Measurements from ENCODE around the gene TSPYL6.
"Not testable (repeated sequence)": the region's sequence is repeated elsewhere in the genome, so short reads cannot be mapped to it uniquely, and the experiment has no call there.

Gene TSPYL6

DNA sequence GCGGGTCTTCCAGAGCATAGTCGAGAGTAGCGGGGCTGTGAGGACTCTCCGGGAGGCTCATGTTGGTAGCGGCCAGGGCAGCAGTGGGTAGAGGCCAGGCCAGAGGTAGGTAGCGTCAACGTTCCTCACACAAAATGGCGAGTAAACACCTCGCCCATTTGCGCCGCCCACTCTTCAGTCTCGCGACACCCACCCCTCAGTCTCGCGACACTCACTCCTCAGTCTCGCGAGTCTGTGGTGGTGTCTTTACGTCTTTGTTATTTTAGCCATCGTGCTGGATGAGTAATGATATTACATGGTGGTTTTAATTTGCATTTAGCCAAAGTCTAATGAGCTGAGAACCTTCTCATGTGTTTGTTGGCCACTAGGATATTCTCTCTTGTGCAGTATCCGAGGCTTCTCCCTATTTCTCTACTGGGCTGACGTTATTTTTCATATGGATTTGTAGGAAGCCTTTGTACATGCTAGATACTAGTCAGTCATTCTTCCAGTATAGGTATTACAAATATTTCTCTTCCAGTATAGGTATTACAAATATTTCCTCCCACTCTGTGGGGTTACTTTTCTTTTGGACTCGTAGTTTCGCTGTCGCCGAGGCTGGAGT, at the start of gene TSPYL6:
TSS of gene TSPYL6 (minus strand) at position 139 of the 604 bp plus-strand sequence. CDS start at position 61, 78 bp downstream.
- DNase-seq: no peak

DNA sequence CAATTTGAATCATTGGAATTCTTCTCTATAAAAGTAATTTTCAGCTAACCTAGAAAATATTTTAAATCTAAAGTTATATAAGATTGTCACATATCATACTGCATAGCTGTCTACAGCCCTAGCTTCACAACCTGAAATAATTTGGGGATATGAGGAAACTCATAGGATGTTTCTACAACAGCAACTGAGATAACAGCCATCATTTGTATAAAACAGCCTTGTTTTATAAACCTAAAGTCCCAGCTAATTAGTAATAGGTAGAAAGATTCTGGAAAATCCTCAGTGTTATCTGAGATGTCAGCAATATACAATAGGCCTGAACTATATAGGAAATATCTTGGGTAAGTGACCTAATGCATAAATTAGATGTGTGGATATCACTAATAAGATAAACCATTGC, 47.6 kb upstream of the TSPYL6 start:
- DNase-seq: no peak

DNA sequence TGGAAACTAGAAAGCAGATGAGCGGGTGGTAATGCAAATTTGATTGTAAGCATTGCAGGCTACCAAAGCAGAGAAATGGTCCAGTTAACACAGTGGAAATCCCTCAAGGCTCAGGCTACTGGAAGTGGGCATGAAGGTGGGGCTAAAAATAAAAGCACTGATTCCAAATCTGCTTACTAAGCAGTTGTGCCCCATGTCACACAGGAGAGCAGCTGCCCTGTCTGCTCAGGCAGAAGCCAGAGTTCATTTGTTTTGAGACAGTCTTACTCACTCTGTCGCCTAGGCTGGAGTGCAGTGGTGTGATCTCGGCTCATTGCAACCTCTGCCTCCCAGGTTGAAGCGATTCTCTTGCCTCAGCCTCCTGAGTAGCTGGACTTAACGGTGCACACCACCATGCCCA, 42.5 kb upstream of the TSPYL6 start:
- no peak for DNase-seq

DNA sequence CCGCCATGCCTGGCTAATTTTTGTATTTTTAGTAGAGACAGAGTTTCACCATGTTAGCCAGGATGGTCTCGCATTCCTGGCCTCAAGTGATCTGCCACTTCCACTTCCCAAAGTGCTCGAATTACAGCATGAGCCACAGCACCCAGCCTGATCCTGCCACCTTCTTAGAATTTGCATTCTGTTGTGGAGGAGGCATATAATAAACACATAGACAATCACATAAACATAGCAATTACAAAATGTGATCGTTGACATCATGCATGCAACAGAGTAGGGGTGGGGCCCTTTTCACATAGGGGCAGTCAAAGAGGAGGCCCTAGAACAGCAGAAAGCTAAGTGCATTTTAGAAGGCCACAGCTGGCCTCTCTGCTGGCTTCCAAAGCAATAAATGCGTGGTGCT, 39.9 kb upstream of the TSPYL6 start:
- peak; percentile 44 for DNase-seq

DNA sequence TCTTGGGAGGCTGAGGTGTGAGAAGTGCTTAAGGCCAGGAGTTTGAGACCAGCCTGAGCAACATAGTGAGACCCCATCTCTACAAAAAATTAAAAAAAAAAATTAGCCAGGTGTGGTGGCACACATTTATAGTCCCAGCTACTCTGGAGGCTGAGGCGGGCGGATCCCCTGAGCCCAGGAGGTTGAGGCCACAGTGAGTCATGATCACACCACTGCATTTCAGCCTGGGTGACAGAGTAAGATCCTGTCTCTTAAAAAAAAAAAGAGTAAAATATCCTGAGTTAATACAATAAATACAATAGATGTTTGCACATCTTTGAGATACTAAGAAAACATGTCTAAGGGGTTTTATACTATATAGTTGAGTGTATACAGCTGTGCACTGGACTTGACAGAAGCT, 38.6 kb upstream of the TSPYL6 start:
- DNase-seq: not testable (repeated sequence)

DNA sequence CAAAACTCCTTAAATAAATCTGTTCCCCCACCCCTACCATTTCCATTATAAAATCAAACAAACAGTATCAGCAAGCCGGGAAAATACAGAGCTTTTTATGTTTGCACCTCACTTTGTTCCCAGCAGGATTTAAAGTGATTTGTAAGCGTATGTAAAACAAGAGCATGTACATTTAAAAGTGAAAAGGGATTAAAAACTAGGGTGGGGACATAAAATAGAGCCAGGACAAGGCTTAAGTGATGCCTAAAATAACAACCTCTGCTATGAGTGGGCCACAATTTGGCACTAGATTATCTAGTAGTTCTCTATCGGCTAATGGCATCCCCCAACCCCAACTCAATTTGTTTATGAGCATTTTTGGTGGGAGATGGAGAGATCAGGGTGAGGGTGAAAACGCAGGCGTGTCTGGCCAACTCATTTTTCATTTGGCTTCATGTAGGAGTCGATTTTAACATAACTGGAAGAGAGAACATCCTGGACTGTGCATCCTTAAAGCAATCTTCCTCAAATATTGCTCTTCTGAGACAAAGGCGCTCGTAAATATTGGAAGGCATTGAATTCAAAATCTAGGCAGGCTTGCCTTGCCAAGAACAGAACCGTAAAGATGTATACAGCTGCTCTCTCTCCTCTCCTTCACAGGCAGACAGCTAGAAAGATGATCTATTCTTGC, 34.5 kb upstream of the TSPYL6 start:
- DNase-seq: no peak

DNA sequence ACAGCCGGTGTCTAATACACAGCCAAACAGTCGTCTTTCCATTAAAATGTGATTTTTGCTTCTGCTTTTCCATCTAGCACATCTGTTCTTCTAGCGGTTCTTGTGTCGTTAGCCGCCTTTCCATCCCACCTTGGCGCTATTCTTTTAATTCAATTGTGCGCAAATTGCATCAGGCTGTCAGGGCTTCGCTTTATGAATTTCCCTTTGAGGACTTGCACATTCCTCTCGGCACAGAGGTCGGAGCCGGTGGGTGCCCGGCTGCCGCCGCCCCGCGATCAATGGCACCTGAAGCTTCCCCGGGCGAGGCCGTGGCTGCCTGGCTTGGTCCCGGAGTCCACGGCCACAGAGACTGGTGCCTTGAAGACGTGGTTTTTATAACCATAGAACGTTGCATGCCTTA, 33.9 kb upstream of the TSPYL6 start:
- DNase-seq: no peak

DNA sequence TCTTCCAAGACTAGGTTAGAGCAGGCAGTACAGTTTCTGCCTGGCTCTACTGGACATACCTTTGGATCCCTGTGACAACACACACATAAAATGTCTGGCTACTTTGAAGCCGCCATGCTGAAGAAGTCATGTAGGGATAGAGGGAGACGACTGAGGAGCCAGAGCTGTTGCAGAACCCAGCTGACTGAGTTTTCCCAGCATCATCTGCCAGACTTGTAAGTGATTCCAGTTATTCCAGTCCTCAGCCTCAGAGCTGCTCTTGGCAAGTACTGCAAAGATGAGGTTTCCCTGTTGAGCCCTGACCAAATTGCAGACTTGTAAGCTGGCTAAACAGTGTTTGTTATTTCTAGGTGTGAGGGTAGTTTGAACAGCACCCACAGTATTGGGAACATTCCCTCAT, 31.5 kb upstream of the TSPYL6 start:
- no peak for DNase-seq

DNA sequence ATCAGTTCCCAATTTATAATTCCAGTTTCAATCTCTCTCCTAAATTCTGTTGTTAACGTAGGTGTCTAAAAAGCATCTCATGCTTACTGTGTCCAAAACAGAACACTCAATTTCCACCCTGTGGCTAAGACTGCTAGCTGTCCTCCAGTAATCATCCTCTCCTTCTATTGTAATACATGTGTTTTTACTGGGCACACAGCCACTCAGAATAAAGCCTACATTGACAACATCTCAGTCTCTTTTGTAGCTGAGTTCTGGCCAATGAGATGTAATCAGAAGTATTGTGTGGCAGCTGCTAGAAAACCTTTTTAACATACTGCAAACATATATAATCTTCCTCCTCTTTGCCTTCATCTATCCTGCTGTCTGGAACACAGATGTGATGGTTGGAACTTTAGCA, 29.4 kb upstream of the TSPYL6 start:
- no peak for DNase-seq

DNA sequence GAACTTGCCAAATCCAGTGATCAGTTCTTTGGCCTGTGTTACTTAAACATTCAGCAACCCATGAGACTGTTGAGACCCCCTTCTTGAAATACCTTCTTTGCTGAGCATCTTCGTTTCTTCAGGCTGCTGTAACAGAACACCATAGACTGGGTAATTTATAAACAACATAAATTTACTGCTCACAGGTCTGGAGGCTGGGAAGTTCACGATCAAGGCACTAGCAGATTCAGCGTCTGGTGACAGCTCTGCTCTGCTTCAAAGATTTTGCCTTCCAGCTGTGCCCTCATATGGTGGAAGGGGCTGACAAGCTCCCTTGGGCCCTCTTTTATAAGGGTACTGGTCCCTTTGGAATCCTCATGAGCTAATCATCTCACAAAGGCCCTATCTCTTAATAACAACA, 28.8 kb upstream of the TSPYL6 start:
- no peak for DNase-seq

DNA sequence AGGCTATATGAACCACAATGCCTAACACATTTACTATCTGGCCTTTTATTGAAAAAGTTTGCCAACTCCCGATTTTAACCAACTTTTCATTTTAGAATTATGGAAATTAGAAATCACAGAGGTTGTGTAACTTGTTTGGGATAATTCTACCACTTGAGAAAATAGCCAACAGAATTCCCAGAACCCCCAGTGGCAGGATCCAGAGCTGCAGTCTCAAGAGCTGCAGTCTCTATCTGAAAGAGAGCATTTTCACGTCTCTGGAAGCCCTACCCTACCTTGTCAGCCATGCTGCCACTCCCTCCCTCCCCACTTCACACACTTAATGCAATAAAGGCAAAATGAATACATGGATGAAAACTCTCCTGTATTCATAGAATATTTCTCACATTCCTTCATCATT, 23.4 kb upstream of the TSPYL6 start:
- DNase-seq: no peak

DNA sequence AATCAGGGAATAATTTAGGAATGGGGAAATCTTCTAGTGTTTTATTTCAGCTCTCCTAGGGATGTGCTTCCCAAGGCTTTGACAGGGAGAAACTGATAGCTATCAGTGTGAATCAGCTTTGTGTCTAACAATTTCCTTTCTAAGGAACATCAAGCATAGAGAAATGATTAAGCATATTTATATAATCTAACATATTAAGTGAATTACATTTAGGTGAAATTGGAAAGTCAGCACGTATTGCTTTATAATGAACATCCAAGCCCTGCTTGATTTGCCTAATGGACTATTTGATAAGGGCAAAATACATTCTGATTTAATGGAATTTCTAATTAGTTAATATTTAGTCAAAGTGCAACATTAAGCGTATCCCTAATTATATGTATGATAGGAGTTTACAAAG, 19.5 kb upstream of the TSPYL6 start:
- no peak for DNase-seq

DNA sequence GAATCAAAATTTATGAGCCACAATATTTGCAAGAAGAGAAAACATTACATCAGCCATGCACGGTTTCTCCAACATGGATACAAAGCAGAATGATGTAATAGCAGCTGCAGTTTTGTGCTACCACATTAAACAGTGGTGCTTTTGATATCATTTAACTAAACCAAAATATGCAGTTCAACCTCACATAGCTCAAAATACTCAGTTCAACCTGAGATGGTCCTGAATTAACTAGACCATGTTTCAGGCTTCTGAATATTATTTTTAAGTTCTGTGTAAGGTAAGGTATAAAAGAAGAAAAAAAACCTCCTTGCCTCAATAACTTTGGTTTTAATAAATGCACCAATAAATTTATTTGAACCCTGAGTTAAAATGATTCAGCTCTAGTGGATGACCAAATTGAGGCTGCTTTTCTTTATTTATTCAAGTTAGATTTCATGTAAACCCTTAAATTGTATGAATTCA, 18.8 kb upstream of the TSPYL6 start:
- no peak for DNase-seq

DNA sequence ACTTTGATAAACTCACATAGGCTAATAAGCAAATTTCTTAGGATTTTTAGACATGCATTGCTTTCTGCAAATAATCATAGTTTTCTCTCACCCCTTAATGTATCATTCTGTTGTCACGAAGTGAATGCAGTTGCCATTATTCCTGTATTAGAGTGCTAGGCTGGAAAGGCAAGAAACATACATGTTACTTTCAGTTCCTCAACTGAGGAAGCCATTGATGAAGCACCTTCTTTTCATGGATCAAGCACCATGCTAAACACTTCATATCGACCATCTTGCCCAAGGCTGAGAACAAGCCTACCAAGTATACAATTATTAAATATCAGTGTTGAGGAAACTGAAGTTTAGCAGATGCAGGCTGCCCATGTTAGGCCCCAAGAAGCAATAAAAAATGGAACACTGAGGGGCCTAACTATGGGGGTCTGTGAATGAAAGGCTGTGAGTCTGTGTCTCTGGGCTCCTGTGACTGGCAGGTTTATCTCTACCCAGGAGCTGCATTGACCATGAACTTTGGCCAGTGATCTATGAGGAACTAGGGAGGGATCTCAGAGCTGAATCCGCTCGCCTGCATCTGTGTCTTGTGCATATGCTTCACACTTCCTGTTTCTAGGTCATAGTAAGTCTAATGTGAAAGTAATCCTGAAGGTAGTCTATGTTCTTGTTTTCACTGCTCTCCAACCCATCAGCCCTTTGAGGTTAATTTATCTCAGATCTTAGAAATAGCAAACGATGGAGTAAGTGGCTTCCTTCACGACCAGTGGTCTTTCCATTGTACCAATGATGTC, 16.0 kb upstream of the TSPYL6 start:
- no peak for DNase-seq

DNA sequence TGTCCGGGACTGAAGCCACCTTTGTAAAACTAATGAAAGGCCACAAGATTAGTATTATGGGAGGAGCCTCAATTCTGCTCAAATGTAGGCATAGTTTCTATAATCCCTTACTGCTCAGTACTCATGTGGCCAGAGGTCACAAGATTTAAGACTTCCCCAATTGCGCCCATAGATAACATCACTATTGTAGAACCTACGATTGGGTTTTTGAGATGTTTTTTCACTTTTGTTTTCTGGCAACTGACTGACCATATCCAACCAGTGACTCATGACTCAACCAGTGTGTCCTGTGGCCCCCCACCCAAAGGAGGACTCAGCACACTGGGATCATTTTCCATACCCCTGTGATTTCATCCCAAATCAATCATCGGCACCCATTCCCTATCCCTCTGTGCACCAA, 15.2 kb upstream of the TSPYL6 start:
- DNase-seq: no peak

DNA sequence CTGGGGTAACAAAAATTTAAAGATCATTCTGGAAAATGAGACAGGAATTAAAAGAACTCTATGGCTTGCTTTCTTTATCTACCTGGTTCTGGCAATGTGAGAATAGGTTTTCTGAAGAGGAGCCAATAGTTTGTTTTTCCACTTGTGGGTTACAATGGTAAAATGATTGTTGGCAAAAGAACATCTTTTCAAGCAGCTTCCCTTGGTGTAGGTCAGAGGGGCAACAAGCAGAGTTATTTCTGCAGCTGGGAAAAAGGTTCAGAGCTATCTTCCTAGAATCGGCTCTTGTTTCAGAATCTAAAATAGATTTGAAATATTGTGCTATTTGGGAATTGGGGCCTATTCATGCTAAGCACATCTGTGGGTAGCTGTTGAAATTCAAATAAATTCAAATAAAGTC, 11.5 kb upstream of the TSPYL6 start:
- no peak for DNase-seq

DNA sequence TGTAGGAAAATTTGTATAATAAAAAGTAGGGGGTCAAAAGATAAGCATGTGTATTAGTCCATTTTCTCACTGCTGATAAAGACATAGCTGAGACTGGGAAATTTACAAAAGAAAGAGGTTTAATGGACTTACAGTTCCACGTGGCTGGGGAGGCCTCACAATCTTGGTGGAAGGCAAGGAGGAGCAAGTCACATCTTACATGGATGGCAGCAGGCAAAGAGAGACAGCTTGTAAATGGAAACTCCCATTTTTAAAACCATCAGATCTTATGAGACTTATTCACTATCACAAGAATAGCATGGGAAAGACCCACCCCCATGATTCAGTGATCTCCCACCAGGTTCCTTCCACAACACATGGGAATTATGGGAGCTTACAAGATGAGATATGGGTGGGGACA, 9.1 kb upstream of the TSPYL6 start:
- DNase-seq: not testable (repeated sequence)

DNA sequence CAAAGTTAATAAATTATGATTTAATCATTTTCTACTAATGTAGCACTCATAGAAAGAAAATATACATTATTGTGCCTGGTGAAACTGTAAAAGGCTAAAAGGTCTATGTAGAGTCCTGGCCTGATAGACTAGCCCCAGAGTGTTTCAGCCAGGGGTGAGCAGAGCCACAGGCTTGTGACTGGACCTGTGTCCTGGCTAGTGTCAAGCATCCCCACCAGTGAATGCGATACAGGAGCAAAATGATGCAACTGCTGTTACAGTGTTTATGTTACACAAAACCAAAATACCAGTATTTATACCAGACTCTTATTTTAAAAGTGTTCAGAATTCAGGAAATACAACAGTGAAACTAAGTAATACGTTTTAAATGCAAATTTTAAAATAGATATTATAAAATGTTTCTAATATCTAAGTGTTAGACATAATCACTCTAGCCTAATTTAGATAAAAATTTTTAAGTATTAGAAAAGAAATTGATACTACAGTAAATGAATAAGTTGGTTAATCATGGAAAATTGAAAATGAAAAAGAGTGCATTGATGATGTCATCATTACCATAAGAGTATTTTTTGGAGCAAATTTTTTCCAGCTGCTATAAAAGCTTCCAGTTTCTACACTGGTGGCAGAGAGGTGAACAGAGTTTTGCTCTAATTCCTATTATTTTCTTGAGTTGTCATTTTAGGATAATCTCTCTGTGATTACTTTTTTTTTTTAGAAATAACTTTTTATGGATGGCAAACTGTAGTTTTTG, 6.2 kb upstream of the TSPYL6 start:
- no peak for DNase-seq

DNA sequence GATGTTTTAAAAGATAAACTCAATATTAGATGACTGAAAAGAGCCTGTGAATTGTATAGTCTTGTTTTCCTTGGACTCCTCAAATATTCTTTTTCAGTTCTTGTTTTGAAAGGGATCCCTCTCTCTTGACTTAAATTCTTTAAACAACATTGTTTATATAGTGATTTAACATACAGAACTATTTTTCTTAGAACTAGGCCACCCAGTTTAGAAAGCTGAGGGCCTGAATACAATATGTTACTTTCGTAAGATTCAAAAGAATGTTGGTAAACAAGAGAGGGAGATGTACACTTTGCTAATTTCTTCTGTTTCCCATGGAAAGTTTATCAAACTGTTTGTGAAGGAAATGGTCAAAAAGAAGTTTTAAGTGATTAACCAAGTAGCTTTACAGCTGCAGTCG, 5.5 kb upstream of the TSPYL6 start:
- no peak for DNase-seq

DNA sequence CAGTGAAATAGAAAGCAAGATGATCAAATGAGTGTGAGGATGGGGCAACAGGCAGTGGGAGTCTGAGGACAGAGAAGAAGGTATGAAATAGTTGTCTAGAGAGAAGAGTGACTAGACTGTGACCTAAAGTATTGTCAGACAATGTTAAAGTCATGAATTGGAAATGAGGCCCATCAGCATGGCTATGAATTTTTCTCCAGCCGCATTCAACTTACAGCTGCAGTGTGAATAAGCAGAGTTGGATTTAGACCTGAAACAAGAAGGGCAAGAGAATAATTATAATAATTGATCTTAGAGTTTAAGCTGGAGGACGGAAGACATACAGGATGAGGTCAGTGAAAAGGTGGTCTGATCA, 4.2 kb upstream of the TSPYL6 start:
- no peak for DNase-seq

DNA sequence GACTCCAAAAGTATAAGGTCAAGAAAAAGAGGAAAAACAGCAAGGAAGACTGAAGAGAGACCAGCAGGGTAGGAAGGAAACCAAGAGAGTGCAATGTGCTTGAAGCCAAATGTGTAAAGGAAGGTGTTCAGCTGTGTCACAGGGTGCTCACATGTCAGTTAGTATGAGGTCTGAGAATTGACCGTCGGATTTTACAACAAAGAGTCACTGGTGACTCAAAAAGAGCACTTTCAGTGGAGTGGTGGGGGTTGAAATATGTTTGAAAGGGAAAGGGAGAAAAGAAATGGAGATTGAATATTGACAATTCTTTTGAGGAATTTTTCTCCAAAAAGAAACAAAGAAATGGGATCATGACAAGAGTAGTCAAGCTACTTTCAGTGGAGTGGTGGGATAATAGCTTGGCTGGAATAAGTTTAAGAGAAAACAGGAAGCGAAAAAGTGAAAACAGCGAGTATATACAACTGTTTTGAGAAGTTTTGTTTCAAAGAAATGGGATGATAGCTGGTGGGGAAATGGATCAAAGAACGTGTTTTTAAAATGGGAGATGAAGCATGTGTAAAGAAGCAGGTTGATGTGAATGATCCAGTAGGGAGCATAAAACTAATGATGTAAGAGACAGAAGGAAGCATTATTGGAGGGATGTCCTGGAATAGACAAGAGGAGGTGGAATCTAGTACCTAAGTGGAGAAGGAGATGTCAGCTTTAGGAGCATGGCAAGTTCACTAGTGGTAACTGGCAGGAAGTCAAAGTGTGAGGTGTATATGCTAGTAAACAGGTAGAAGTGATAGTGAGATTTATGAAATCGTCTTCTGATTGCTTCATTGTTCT, 3.6 kb upstream of the TSPYL6 start:
- DNase-seq: no peak

DNA sequence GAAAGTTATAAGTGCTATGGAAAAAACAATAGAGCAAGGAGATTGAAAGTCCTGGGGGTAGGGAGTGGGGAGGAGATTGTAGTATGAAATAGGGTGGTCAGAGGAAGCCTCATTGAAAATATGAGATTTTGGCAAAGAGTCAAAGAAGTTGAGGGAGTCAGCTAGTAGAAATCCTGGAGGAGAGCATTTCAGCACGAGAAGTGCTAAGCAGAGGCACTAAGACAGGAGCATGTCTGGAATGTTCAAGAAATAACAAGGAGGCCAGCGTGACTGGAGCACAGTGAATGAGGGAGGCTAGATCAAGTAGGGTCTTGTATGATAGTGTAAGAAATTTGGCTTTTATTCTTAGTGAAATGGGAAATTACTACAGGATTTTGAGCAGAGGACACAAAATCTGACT, 2.1 kb upstream of the TSPYL6 start:
- DNase-seq: no peak

Measured in NCI-H1694 (cell line).